ENCODE results near the gene VRK2.

The VRK2 gene

DNA sequence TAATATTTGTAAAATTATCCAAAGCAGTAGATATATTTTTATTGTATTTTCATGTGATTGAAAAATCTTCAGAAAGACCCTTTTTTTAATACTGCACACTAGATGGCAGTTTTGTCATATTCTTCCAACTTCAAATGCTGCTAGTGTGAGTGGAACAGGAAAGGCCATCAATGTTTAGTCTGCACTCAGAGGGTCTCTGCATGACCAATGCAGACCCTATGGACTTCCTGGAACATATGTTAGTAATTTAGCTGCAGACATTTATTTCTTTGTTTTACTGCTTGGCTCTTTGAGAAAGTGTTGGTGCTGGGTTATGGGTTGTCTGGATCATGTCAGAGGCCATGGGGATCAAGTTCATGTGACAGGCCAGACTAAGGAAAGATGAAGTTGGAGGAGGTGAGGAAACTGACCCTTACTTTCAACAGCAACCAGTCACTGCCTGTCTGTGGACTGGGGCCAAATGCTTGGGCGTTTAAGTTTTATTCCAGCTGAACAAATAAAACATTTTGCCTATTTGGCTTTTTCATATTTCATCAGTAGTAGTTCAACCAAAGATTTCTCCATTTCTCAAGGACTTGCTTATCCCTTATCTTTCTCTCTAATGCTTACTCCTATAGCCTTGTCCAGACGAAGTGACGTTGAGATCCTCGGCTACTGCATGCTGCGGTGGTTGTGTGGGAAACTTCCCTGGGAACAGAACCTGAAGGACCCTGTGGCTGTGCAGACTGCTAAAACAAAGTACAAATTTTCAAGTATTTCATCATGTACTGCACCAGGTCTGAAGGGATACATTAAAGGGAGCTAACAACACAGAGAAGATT is 84.8 kb downstream of the VRK2 start:
- TF ChIP-seq, protein P1, sequence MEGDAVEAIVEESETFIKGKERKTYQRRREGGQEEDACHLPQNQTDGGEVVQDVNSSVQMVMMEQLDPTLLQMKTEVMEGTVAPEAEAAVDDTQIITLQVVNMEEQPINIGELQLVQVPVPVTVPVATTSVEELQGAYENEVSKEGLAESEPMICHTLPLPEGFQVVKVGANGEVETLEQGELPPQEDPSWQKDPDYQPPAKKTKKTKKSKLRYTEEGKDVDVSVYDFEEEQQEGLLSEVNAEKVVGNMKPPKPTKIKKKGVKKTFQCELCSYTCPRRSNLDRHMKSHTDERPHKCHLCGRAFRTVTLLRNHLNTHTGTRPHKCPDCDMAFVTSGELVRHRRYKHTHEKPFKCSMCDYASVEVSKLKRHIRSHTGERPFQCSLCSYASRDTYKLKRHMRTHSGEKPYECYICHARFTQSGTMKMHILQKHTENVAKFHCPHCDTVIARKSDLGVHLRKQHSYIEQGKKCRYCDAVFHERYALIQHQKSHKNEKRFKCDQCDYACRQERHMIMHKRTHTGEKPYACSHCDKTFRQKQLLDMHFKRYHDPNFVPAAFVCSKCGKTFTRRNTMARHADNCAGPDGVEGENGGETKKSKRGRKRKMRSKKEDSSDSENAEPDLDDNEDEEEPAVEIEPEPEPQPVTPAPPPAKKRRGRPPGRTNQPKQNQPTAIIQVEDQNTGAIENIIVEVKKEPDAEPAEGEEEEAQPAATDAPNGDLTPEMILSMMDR (IDR thresholded peaks at IDR 0.05; ENCODE audit: control extremely low read depth, extremely low read depth, low read depth, missing control alignments) = no peak
- CTCF ChIA-PET = interaction anchor here (1.1 to 1.6 kb wide), 2 partner anchors 12 to 30 kb away, joined by 3 to 4 read pairs; no protein-coding TSS in a partner anchor
- no peak for DNase-seq (ENCODE audit: extremely low spot score)
- POLR2A ChIA-PET = no interaction called here

DNA sequence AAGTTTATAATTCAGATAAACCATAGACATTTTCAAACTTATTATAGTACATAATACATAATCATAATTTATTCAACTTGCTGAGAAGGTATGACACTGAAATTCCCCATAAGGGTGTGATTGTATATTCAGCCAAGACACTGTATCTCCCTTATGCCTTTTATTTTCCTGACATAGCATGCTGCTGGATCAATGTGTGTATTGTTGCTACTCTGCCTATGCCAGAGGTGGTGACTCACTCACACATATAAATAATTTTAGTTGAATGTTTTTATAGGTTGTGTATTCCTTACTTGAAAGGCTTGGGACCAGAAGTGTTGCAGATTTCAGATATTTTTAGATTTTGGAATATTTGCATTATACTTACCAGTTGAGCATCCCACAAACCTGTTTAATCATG is 86.8 kb downstream of the VRK2 start:
- no peak for DNase-seq (ENCODE audit: extremely low spot score)
- CTCF ChIA-PET = no interaction called here
- TF ChIP-seq, protein P1 (IDR thresholded peaks at IDR 0.05; ENCODE audit: control extremely low read depth, extremely low read depth, low read depth, missing control alignments) = no peak
- POLR2A ChIA-PET = no interaction called here

DNA sequence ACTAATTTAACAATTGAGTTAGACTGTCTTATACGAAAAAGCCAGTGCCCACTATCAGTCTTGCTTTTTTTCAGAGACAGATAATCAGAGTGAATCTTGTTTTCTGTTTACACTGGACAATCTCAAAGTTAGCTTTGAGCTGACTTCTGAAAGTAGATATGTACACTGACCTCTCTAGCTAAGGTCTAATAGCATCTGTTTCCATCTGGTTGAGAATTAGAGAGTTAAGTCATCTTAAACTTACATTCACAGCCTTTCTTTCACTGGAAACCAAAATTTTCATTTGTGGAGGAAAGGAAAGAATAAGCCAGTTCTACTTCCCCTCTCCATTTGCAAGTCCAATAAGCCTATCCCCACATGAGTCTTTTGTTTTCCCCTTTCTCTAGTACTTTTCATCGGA is 89.3 kb downstream of the VRK2 start:
- TF ChIP-seq, protein P1 (IDR thresholded peaks at IDR 0.05; ENCODE audit: control extremely low read depth, extremely low read depth, low read depth, missing control alignments) = no peak
- POLR2A ChIA-PET = no interaction called here
- CTCF ChIA-PET = interaction anchor here (1.0 to 1.1 kb wide), 2 partner anchors 15 to 83 kb away, joined by 3 to 4 read pairs; no protein-coding TSS in a partner anchor
- no peak for DNase-seq (ENCODE audit: extremely low spot score)

DNA sequence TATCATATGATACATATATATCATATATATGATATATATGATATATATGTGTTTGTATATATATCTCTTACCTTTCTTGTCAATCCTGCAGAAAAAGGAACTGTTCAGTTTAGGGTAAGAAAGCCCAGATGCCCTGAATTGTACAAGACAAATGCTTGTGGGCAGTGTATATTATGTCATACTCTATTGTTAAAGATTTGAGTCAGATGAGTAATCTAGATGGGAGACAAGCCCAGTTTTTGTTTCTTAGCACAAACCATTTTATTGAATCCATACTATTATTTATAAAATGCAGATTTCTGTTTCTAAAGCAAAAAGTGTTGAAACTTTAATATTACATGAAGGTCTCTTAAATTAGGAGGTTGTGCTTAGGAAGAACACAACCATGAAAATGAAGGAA is 90.6 kb downstream of the VRK2 start:
- ChIA-PET CTCF (no interaction called here), POLR2A (no interaction called here)
- no peak for DNase-seq (ENCODE audit: extremely low spot score)
- TF ChIP-seq, protein P1 (IDR thresholded peaks at IDR 0.05; ENCODE audit: control extremely low read depth, extremely low read depth, low read depth, missing control alignments) = no peak

DNA sequence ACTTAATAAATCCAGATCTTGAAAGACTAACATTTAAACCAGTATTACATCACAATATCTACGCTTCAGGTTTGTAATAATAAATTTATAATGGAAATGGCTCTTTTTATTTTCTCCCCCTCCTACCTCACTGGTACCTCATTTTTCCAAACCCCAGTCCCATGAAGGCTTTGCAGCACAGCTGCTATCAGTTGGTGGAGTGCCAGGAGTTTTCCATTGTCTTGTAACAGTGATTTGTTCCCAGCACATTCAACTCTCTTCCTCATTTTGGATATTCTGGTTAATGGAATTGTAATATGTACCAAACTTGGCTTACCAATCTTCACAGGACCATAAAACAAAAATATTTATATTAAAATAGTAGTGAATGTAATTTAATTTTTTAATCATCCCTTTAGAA is 91.2 kb downstream of the VRK2 start:
- no peak for DNase-seq (ENCODE audit: extremely low spot score)
- ChIA-PET CTCF (no interaction called here), POLR2A (no interaction called here)
- TF ChIP-seq, protein P1 (IDR thresholded peaks at IDR 0.05; ENCODE audit: control extremely low read depth, extremely low read depth, low read depth, missing control alignments) = no peak

DNA sequence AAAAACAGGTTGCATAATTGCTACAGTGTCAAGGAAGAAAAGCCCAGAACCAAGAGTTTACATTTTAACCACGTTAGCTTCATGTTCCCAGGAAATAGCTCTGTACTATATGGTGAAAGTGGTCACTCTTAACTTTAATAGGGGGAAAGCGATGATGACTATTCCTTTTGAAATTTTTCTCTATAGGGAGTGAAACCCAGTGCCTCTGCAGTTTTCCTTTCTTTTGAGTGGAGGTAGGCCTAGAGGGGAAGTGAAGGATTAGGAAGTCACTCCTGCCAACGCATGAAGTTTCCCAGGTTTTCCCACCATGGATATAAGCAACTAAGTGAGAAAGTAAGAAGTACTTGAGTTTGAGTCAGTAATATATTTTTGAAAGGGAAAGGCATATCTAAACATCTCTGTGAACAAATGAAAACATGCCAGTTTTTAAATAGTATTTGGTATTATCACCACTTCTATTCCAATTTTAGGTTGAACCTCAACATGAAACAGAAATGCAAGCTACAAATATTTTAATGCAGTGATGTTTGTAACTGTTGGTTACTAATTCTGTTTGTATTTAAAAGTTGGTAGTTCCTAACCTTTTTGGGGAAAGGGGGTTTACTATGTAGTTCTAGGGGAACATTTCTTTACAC is 91.9 kb downstream of the VRK2 start:
- TF ChIP-seq, protein P1 (IDR thresholded peaks at IDR 0.05; ENCODE audit: control extremely low read depth, extremely low read depth, low read depth, missing control alignments) = no peak
- ChIA-PET CTCF (no interaction called here), POLR2A (no interaction called here)
- DNase-seq (ENCODE audit: extremely low spot score) = no peak

Data from GM10248 (cell line).